Nephron progenitor cell (in vitro differentiated cells): Measurements from ENCODE around the gene SEMA3C.
A peak's percentile ranks its signal among the peaks of the same experiment; 100 is the strongest.

Experiments
- DNase-seq: peaks from one replicate; pipeline ENCODE4 v3.0.0; 2021
- H3K27ac Mint-ChIP-seq: 2 replicates; pipeline ENCODE4 v1.8.0; 2021; ENCODE audit warnings: mild to moderate bottlenecking, moderate library complexity, mixed read lengths
- H3K27me3 Mint-ChIP-seq: 2 replicates; pipeline ENCODE4 v1.8.0; 2021; ENCODE audit warnings: mild to moderate bottlenecking, low read depth, mixed read lengths; ENCODE audit not compliant: poor library complexity
- H3K36me3 Mint-ChIP-seq: 2 replicates; pipeline ENCODE4 v1.8.0; 2021; ENCODE audit warnings: low read depth, mixed read lengths
- H3K4me1 Mint-ChIP-seq: 2 replicates; pipeline ENCODE4 v1.8.0; 2021; ENCODE audit warnings: mixed read lengths
- H3K4me3 Mint-ChIP-seq: 2 replicates; pipeline ENCODE4 v1.8.0; 2021; ENCODE audit warnings: mild to moderate bottlenecking, moderate library complexity, mixed read lengths
- H3K9me3 Mint-ChIP-seq: 2 replicates; pipeline ENCODE4 v1.8.0; 2021; ENCODE audit warnings: mild to moderate bottlenecking, moderate library complexity, mixed read lengths
- CTCF ChIP-seq: fragments of 200-600 bp; sonication (generic); IDR thresholded peaks from 2 replicates; pipeline ENCODE4 v1.5.0; 2021; ENCODE audit warnings: antibody characterized with exemption

SEMA3C gene

GRCh38 chr7:80807166-80807900 is 111.5 kb downstream of the SEMA3C start:
- H3K36me3 Mint-ChIP-seq, result peaks cover 42% of the 10 kb centered on the region
- H3K27ac Mint-ChIP-seq, result peak overlapping the region; percentile 34
- no peaks in the 10 kb centered on the region for H3K27me3 Mint-ChIP-seq
- TF ChIP-seq CTCF, result no peak
- H3K4me1 Mint-ChIP-seq, result no peaks in the 10 kb centered on the region
- no peak for DNase-seq
- peaks cover 5% of the 10 kb centered on the region for H3K9me3 Mint-ChIP-seq
- no peak overlapping the region for H3K4me3 Mint-ChIP-seq

- TF ChIP-seq CTCF, result no peak
- H3K9me3 Mint-ChIP-seq, result peaks cover 5% of the 10 kb centered on the region
- H3K4me3 Mint-ChIP-seq, result no peak overlapping the region
- H3K27me3 Mint-ChIP-seq, result no peaks in the 10 kb centered on the region
- no peak for DNase-seq
- H3K4me1 Mint-ChIP-seq, result no peaks in the 10 kb centered on the region
- peaks cover 38% of the 10 kb centered on the region for H3K36me3 Mint-ChIP-seq
- H3K27ac Mint-ChIP-seq, result no peak overlapping the region
These were observed 112.2 kb downstream of the SEMA3C start for GRCh38 chr7:80806663-80807062.

- H3K4me1 Mint-ChIP-seq, result no peaks in the 10 kb centered on the region
- no peak overlapping the region for H3K4me3 Mint-ChIP-seq
- DNase-seq, result no peak
- no peak for TF ChIP-seq CTCF
- peaks cover 2% of the 10 kb centered on the region for H3K9me3 Mint-ChIP-seq
- H3K27ac Mint-ChIP-seq, result no peak overlapping the region
- no peaks in the 10 kb centered on the region for H3K27me3 Mint-ChIP-seq
- H3K36me3 Mint-ChIP-seq, result peaks cover 22% of the 10 kb centered on the region
These were observed 114.3 kb downstream of the SEMA3C start for GRCh38 chr7:80804589-80804988.

GRCh38 chr7:80802527-80802926 is 116.3 kb downstream of the SEMA3C start:
- no peaks in the 10 kb centered on the region for H3K4me1 Mint-ChIP-seq
- no peaks in the 10 kb centered on the region for H3K27me3 Mint-ChIP-seq
- TF ChIP-seq CTCF, result no peak
- peaks cover 29% of the 10 kb centered on the region for H3K36me3 Mint-ChIP-seq
- H3K9me3 Mint-ChIP-seq, result no peaks in the 10 kb centered on the region
- no peak overlapping the region for H3K4me3 Mint-ChIP-seq
- no peak for DNase-seq
- H3K27ac Mint-ChIP-seq, result peak overlapping the region; percentile 48

GRCh38 chr7:80794631-80795573 is 123.9 kb downstream of the SEMA3C start:
- H3K4me3 Mint-ChIP-seq, result no peak overlapping the region
- DNase-seq, result no peak
- H3K36me3 Mint-ChIP-seq, result peaks cover 68% of the 10 kb centered on the region
- H3K27ac Mint-ChIP-seq, result peak overlapping the region; percentile 4
- H3K9me3 Mint-ChIP-seq, result no peaks in the 10 kb centered on the region
- no peaks in the 10 kb centered on the region for H3K4me1 Mint-ChIP-seq
- no peak for TF ChIP-seq CTCF
- no peaks in the 10 kb centered on the region for H3K27me3 Mint-ChIP-seq
